Activated CD4-positive, alpha-beta T cell treated with anti-CD3 and anti-CD28 coated beads, Interleukin-2, amount 50 U/mL, for 48 hours (primary cell): Measurements from ENCODE around the gene IL16.

ENCODE experiments used
- DNase-seq, 2 experiments: peaks; one replicate each; pipeline ENCODE4 v3.0.0-alpha.2; 2020

Gene IL16

GRCh38 chr15:81297147-81297572, 100.5 kb downstream of the IL16 start:
- no peak for DNase-seq

- peak in 1 of 2 experiments; percentile 48 for DNase-seq
Measured at GRCh38 chr15:81297603-81298575, 101.2 kb downstream of the IL16 start.

- DNase-seq = no peak
Measured at GRCh38 chr15:81298611-81299010, 101.9 kb downstream of the IL16 start.

- DNase-seq = no peak
Measured at GRCh38 chr15:81299156-81299555, 102.5 kb downstream of the IL16 start.

GRCh38 chr15:81299630-81300273, 103.1 kb downstream of the IL16 start:
- peak in 1 of 2 experiments; percentile 24 for DNase-seq

GRCh38 chr15:81301385-81301784, 104.7 kb downstream of the IL16 start:
- no peak for DNase-seq

GRCh38 chr15:81301815-81302399, 105.2 kb downstream of the IL16 start:
- peak; percentile 58 to 65 for DNase-seq

GRCh38 chr15:81302701-81303109, 106.0 kb downstream of the IL16 start:
- no peak for DNase-seq

- DNase-seq = no peak
Measured at GRCh38 chr15:81303244-81304225, 106.9 kb downstream of the IL16 start.

GRCh38 chr15:81304226-81304625, 107.5 kb downstream of the IL16 start:
- no peak for DNase-seq

- no peak for DNase-seq
Measured at GRCh38 chr15:81308260-81308659, 111.6 kb downstream of the IL16 start.

- no peak for DNase-seq
Measured at GRCh38 chr15:81309647-81310450, 113.2 kb downstream of the IL16 start.

- no peak for DNase-seq
Measured at GRCh38 chr15:81310480-81310879, 113.8 kb downstream of the IL16 start.

GRCh38 chr15:81311752-81312464, 115.2 kb downstream of the IL16 start:
- no peak for DNase-seq

GRCh38 chr15:81312790-81313543, 116.3 kb downstream of the IL16 start:
- DNase-seq = no peak

GRCh38 chr15:81313686-81314085, 117.0 kb downstream of the IL16 start:
- no peak for DNase-seq

- DNase-seq = no peak
Measured at GRCh38 chr15:81314378-81314777, 117.7 kb downstream of the IL16 start.

- DNase-seq = no peak
Measured at GRCh38 chr15:81315452-81316175, 118.9 kb downstream of the IL16 start.

- no peak for DNase-seq
Measured at GRCh38 chr15:81316267-81316666, 119.6 kb downstream of the IL16 start.
